Measurements from ENCODE around the gene RRP36. TPM values are rescaled to one million over a fixed set of nuclear protein-coding genes. Genes with fewer than 3 reads are reported as not detected.

RRP36 gene
- total RNA-seq, 1 donor from 2014 or later, result 20.6 TPM

- intact Hi-C loops (cut with DNase I), result no loop called here
- peaks cover 9 to 21% of the 10 kb centered on the region in 2 donors for H3K4me1 ChIP-seq
- no peak overlapping the region for H3K27ac ChIP-seq
- DNase-seq (ENCODE audit: low spot score in 2 of 2), result no peak
- no peak overlapping the region for H3K4me3 ChIP-seq
- H3K36me3 ChIP-seq, result peaks cover 54 to 56% of the 10 kb centered on the region in 2 donors
- no peaks in the 10 kb centered on the region for H3K27me3 ChIP-seq
- TF ChIP-seq, protein P1, sequence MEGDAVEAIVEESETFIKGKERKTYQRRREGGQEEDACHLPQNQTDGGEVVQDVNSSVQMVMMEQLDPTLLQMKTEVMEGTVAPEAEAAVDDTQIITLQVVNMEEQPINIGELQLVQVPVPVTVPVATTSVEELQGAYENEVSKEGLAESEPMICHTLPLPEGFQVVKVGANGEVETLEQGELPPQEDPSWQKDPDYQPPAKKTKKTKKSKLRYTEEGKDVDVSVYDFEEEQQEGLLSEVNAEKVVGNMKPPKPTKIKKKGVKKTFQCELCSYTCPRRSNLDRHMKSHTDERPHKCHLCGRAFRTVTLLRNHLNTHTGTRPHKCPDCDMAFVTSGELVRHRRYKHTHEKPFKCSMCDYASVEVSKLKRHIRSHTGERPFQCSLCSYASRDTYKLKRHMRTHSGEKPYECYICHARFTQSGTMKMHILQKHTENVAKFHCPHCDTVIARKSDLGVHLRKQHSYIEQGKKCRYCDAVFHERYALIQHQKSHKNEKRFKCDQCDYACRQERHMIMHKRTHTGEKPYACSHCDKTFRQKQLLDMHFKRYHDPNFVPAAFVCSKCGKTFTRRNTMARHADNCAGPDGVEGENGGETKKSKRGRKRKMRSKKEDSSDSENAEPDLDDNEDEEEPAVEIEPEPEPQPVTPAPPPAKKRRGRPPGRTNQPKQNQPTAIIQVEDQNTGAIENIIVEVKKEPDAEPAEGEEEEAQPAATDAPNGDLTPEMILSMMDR (IDR thresholded peaks at IDR 0.05), result no peak
- H3K9me3 ChIP-seq, result no peaks in the 10 kb centered on the region
Observed at GRCh38 chr6:43024436-43024835, 3.0 kb downstream of the RRP36 start.

DNA sequence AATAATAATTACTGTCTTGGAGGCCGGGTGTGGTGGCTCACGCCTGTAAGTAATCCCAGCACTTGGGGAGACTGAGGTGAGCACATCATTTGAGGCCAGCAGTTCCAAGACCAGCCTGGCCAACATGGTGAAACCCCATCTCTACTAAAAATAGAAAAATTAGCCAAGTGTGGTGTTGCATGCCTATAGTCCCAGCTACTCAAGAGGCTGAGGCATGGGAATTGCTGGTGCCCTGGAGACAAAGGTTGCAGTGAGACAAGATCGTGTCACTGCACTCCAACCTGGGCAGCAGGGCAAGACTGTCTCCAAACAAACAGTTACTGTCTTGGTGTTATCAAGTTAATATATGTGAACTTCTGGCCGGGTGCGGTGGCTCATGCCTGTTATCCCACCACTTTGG is 4.9 kb downstream of the RRP36 start:
- Histone ChIP-seq H3K27ac (no peak overlapping the region), H3K9me3 (no peaks in the 10 kb centered on the region), H3K4me3 (no peak overlapping the region), H3K27me3 (no peaks in the 10 kb centered on the region), H3K36me3 (peaks cover 69% of the 10 kb centered on the region in 2 donors), H3K4me1 (peaks cover 4 to 15% of the 10 kb centered on the region in 2 donors)
- intact Hi-C loops (cut with DNase I), result no loop called here
- TF ChIP-seq, protein P1 (IDR thresholded peaks at IDR 0.05), result no peak
- no peak for DNase-seq (ENCODE audit: low spot score in 2 of 2)

- peaks cover 79 to 88% of the 10 kb centered on the region in 2 donors for H3K36me3 ChIP-seq
- intact Hi-C loops (cut with DNase I), result no loop called here
Observed at GRCh38 chr6:43029120-43029519, 7.7 kb downstream of the RRP36 start.

GRCh38 chr6:43032326-43032725 is 10.9 kb downstream of the RRP36 start:
- DNase-seq (ENCODE audit: low spot score in 2 of 2), result no peak
- Histone ChIP-seq H3K36me3 (peaks cover 61 to 68% of the 10 kb centered on the region in 2 donors), H3K4me1 (no peaks in the 10 kb centered on the region), H3K9me3 (no peaks in the 10 kb centered on the region), H3K27me3 (no peaks in the 10 kb centered on the region), H3K27ac (no peak overlapping the region), H3K4me3 (no peak overlapping the region)
- intact Hi-C loops (cut with DNase I), result no loop called here
- TF ChIP-seq, protein P1 (IDR thresholded peaks at IDR 0.05), result no peak

More at GRCh38 chr6:43029120-43029519, 7.7 kb downstream of the RRP36 start:
- TF ChIP-seq, protein P1 (IDR thresholded peaks at IDR 0.05), result no peak
- H3K27me3 ChIP-seq, result no peaks in the 10 kb centered on the region
- H3K27ac ChIP-seq, result no peak overlapping the region
- H3K4me3 ChIP-seq, result no peak overlapping the region
- no peaks in the 10 kb centered on the region for H3K9me3 ChIP-seq
- peaks cover 0 to 2% of the 10 kb centered on the region in 2 donors for H3K4me1 ChIP-seq
- DNase-seq (ENCODE audit: low spot score in 2 of 2), result no peak

DNA sequence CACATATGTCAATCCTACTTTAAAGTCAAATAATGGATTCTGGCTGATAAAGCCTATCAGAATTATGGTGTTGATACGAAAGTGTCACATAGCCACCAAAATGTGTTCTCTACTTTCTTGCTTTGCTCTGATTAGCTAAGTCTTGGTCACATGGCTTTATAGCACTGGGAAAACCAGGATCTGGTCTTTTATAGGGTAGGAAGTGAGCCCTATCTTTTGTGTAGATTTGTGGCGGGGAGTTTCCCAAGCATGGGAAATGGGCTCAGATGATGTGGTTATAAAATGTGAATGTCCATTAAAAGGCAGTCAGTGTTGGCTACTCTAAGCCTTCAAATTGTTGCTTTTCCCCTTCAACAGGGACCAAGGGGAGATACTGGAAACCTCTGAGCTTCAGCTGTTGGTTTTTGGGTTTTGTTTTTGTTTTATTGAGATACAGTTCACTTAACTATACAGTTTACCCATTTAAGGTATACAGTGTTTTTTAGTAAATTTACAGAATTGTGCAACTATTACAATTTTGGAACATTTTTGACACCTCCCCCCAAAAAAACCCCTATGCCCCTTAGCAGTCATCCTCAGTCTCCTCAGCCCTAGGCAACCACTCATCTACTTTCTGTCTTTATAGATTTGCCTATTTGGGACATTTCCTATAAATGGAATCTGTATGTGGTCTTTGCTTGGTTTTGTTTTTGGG is 12.2 kb downstream of the RRP36 start:
- intact Hi-C loops (cut with DNase I), result no loop called here
- peaks cover 60 to 67% of the 10 kb centered on the region in 2 donors for H3K36me3 ChIP-seq
- H3K4me1 ChIP-seq, result no peaks in the 10 kb centered on the region
- no peaks in the 10 kb centered on the region for H3K27me3 ChIP-seq
- H3K27ac ChIP-seq, result no peak overlapping the region
- TF ChIP-seq, protein P1 (IDR thresholded peaks at IDR 0.05), result no peak
- no peak overlapping the region for H3K4me3 ChIP-seq
- no peak for DNase-seq (ENCODE audit: low spot score in 2 of 2)
- H3K9me3 ChIP-seq, result no peaks in the 10 kb centered on the region

All from ascending aorta (tissue), 2 donors.